ENCODE data around the gene CHSY3. TPM values are rescaled to one million over a fixed set of nuclear protein-coding genes. Genes with fewer than 3 reads are reported as not detected.
A peak's percentile ranks its signal among the peaks of the same experiment; 100 is the strongest.

CHSY3 gene
- total RNA-seq, 1 donor from 2014 or later: 3.9 TPM

DNA sequence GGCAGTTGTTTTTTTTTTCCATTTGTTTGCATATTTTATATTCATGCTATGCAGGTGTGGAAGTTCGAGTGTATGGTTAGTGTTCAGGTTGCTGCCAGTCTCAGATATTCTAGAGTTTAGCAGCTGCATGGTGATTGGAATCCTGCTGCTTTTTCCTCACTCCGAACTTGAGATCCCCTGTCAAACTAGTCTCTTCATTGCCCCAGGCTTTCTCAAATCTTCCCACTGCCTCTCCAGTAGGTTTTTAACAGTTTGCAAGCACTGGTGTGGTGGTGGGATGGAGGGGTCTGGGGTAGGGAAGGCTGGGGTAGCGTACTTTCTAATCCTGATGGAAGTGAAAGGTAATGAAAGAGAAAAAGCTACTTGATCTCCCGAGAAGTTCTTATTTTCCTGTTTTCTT lies 112.9 kb downstream of the CHSY3 start:
- no peak overlapping the region for H3K27ac ChIP-seq
- no peak overlapping the region for H3K4me3 ChIP-seq
- no peaks in the 10 kb centered on the region for H3K9me3 ChIP-seq
- H3K4me1 ChIP-seq: no peaks in the 10 kb centered on the region
- no peaks in the 10 kb centered on the region for H3K36me3 ChIP-seq
- H3K27me3 ChIP-seq: no peaks in the 10 kb centered on the region
- intact Hi-C loops (cut with DNase I): no loop called here
- no peak for DNase-seq (ENCODE audit: extremely low spot score in 2 of 2)
- TF ChIP-seq POLR2A (IDR thresholded peaks at IDR 0.05) (no peak), POLR2AphosphoS5 (IDR thresholded peaks at IDR 0.05; ENCODE audit: insufficient read depth in 1 of 2, low read depth in 1 of 2) (no peak)
- TF ChIP-seq, protein P1, sequence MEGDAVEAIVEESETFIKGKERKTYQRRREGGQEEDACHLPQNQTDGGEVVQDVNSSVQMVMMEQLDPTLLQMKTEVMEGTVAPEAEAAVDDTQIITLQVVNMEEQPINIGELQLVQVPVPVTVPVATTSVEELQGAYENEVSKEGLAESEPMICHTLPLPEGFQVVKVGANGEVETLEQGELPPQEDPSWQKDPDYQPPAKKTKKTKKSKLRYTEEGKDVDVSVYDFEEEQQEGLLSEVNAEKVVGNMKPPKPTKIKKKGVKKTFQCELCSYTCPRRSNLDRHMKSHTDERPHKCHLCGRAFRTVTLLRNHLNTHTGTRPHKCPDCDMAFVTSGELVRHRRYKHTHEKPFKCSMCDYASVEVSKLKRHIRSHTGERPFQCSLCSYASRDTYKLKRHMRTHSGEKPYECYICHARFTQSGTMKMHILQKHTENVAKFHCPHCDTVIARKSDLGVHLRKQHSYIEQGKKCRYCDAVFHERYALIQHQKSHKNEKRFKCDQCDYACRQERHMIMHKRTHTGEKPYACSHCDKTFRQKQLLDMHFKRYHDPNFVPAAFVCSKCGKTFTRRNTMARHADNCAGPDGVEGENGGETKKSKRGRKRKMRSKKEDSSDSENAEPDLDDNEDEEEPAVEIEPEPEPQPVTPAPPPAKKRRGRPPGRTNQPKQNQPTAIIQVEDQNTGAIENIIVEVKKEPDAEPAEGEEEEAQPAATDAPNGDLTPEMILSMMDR (IDR thresholded peaks at IDR 0.05): no peak

DNA sequence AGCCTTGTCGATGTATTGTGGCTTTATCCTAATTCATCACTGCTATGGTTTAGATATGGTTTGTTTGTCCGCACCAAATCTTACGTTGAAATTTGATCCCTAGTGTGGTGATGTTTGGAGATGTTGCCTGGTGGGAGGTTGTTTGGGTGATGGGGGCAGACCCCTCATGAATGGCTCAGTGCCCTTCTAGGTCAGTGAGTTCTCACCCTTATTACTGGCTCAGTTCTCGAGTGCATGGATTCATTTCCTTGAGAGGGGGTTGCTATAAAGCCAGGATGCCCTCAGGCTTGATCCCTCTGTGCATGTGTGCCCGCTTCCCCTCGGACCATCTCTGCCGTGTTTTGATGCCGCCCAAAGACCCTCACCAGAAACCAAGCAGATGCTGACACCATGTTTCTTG lies 114.4 kb downstream of the CHSY3 start:
- H3K27me3 ChIP-seq: no peaks in the 10 kb centered on the region
- TF ChIP-seq POLR2A (IDR thresholded peaks at IDR 0.05): no peak
- TF ChIP-seq POLR2AphosphoS5 (IDR thresholded peaks at IDR 0.05; ENCODE audit: insufficient read depth in 1 of 2, low read depth in 1 of 2): no peak
- TF ChIP-seq, protein P1 (IDR thresholded peaks at IDR 0.05): no peak
- no peaks in the 10 kb centered on the region for H3K4me1 ChIP-seq
- no peaks in the 10 kb centered on the region for H3K36me3 ChIP-seq
- no peak overlapping the region for H3K27ac ChIP-seq
- intact Hi-C loops (cut with DNase I): no loop called here
- no peak overlapping the region for H3K4me3 ChIP-seq
- no peaks in the 10 kb centered on the region for H3K9me3 ChIP-seq
- no peak for DNase-seq (ENCODE audit: extremely low spot score in 2 of 2)

DNA sequence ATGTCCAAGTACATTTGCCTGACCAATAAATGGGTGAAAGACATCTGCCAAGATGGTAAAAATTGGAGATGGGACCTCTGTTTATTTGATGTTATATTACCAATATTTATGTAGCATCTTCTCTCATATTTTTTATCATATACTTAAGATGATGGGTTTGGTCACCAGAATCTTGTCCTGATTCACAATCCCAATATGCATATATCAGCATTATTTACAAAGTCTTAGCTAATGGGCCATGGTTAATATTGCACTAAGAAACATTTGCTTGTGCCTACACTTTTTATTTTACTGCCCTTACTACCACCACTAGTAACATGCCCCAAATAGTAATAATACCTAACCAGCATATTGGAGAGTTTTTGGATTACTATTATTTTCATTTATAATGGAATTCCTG lies 116.7 kb downstream of the CHSY3 start:
- no peak overlapping the region for H3K4me3 ChIP-seq
- no peaks in the 10 kb centered on the region for H3K36me3 ChIP-seq
- TF ChIP-seq POLR2AphosphoS5 (IDR thresholded peaks at IDR 0.05; ENCODE audit: insufficient read depth in 1 of 2, low read depth in 1 of 2) (no peak), POLR2A (IDR thresholded peaks at IDR 0.05) (no peak)
- TF ChIP-seq, protein P1 (IDR thresholded peaks at IDR 0.05): no peak
- no peaks in the 10 kb centered on the region for H3K27me3 ChIP-seq
- intact Hi-C loops (cut with DNase I): no loop called here
- no peaks in the 10 kb centered on the region for H3K9me3 ChIP-seq
- no peak overlapping the region for H3K27ac ChIP-seq
- DNase-seq (ENCODE audit: extremely low spot score in 2 of 2): no peak
- H3K4me1 ChIP-seq: no peaks in the 10 kb centered on the region

DNA sequence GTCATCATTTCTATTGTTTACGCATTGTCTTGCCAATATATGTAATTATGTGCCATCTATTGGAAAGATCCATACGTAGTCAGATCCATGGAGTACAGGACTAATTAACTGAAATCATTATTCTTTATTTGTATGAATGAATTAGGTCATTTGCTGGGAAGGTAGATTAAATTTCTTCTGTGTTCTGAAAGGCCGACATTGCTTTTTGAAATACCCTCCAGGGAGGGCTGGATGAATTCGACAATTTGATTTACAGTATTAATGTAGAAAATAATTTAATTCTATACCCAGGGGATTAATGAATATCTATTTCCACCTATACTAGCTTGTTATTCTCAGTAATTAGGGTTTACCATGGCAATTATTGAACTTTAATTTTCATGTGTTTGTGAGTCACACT lies 117.6 kb downstream of the CHSY3 start:
- TF ChIP-seq POLR2A (IDR thresholded peaks at IDR 0.05) (no peak), POLR2AphosphoS5 (IDR thresholded peaks at IDR 0.05; ENCODE audit: insufficient read depth in 1 of 2, low read depth in 1 of 2) (no peak)
- TF ChIP-seq, protein P1 (IDR thresholded peaks at IDR 0.05): no peak
- Histone ChIP-seq H3K4me3 (no peak overlapping the region), H3K27ac (no peak overlapping the region), H3K36me3 (no peaks in the 10 kb centered on the region), H3K27me3 (no peaks in the 10 kb centered on the region), H3K9me3 (no peaks in the 10 kb centered on the region), H3K4me1 (no peaks in the 10 kb centered on the region)
- intact Hi-C loops (cut with DNase I): no loop called here
- no peak for DNase-seq (ENCODE audit: extremely low spot score in 2 of 2)

DNA sequence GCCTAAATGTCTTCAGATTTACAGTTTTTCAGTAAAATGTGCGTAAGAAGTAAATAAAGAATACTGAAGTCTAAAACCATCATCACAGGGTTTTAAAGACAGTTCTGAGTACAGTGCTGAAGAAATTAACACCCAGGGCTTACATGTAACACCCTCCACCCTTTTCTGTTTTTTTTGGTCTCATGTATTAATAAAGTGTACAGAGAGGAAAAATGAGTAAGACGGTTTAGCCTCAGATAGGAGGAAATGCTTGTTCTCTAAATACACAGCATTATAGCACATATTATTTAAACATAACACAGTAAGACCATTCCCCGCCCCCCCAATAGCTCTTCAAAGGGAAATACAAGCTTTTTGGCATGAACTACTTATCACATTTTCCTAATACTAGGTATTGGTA lies 119.3 kb downstream of the CHSY3 start:
- no peaks in the 10 kb centered on the region for H3K4me1 ChIP-seq
- intact Hi-C loops (cut with DNase I): no loop called here
- TF ChIP-seq POLR2A (IDR thresholded peaks at IDR 0.05) (no peak), POLR2AphosphoS5 (IDR thresholded peaks at IDR 0.05; ENCODE audit: insufficient read depth in 1 of 2, low read depth in 1 of 2) (no peak)
- TF ChIP-seq, protein P1 (IDR thresholded peaks at IDR 0.05): no peak
- H3K27ac ChIP-seq: peak overlapping the region; percentile 27
- no peaks in the 10 kb centered on the region for H3K27me3 ChIP-seq
- no peak for DNase-seq (ENCODE audit: extremely low spot score in 2 of 2)
- H3K36me3 ChIP-seq: no peaks in the 10 kb centered on the region
- H3K9me3 ChIP-seq: no peaks in the 10 kb centered on the region
- no peak overlapping the region for H3K4me3 ChIP-seq
